Left lung (tissue), 10 donors: ENCODE measurements around the gene TENM4. TPM values are rescaled to one million over a fixed set of nuclear protein-coding genes. Genes with fewer than 3 reads are reported as not detected.

ENCODE experiments used
- ATAC-seq: fragments of 200-7000 bp; cut with Tn5 transposase; one replicate; pipeline ENCODE4 v1.9.1; 2020; ENCODE audit warnings: moderate library complexity
- DNase-seq, 4 donors: peaks; one replicate each; pipeline ENCODE4 v3.0.0-alpha.2; 2013 to 2020
- H3K27ac ChIP-seq, 2 donors: fragments of 200-600 bp; sonication (generic) in 1 of 2; one replicate each; pipeline versions ENCODE4 v1.5.0 to v1.8.0; 2020 to 2021
- H3K27me3 ChIP-seq, 2 donors: fragments of 200-600 bp; sonication (generic) in 1 of 2; one replicate each; pipeline versions ENCODE4 v1.5.0 to v1.8.0; 2020 to 2021
- H3K36me3 ChIP-seq, 2 donors: fragments of 200-600 bp; sonication (generic) in 1 of 2; one replicate each; pipeline versions ENCODE4 v1.5.0 to v1.8.0; 2020 to 2021
- H3K4me1 ChIP-seq, 2 donors: fragments of 200-600 bp; one replicate each; pipeline ENCODE4 v1.8.0; 2021
- H3K4me3 ChIP-seq, 2 donors: fragments of 200-600 bp; sonication (generic) in 1 of 2; one replicate each; pipeline versions ENCODE4 v1.5.0 to v1.8.0; 2020 to 2021; ENCODE audit warnings: mild to moderate bottlenecking in 1 of 2
- H3K9me3 ChIP-seq, 2 donors: fragments of 200-600 bp; sonication (generic) in 1 of 2; one replicate each; pipeline versions ENCODE4 v1.5.0 to v1.8.0; 2020 to 2021
- CTCF ChIP-seq, 2 donors: fragments of 200-600 bp; sonication (generic) in 1 of 2; IDR thresholded peaks; one replicate each; pipeline versions ENCODE4 v1.5.0 to v1.8.0; 2021; ENCODE audit warnings: antibody characterized with exemption in 2 of 2
- intact Hi-C, 2 donors: fragments of 100-400 bp; cut with DNase I; formaldehyde crosslinking; loops; one replicate each; pipeline versions ENCODE4 v1.11.2 to v1.14.2; 2022
- polyA plus RNA-seq, 6 donors: library from polyadenylated mRNA; unstranded; fragments of 120-200 nt; gene quantifications; one replicate each; pipeline ENCODE4 v1.2.1, GENCODE V29; 2013; ENCODE audit not compliant: insufficient read length in 6 of 6
- total RNA-seq, 2 donors: library from RNA; stranded (reverse); fragmentation: NEBNext Ultra II Directional; extraction: Animal tissue kit (Norgen Biotek cat#: 25700); gene quantifications; one replicate each; pipeline ENCODE4 v1.2.1, GENCODE V29; 2021
- donor health status: DM: no; HTN: yes; CAD: no.
- donor health status: DM: no; HTN: no; CAD: no.

The TENM4 gene
- total and polyA plus RNA-seq, 8 donors = 3.4 to 7.1 (median 5.2) TPM

- Histone ChIP-seq H3K4me3 (peak overlapping the region; percentile 29 to 36), H3K27me3 (peaks cover 61 to 98% of the 10 kb centered on the region in 2 donors), H3K9me3 (no peaks in the 10 kb centered on the region), H3K27ac (no peak overlapping the region), H3K36me3 (no peaks in the 10 kb centered on the region), H3K4me1 (peaks cover 10 to 36% of the 10 kb centered on the region in 2 donors)
- intact Hi-C loops = no loop called here
- TF ChIP-seq CTCF (IDR thresholded peaks at IDR 0.05) = no peak
- DNase-seq (peak in 3 of 4 donors; percentile 56 to 88 (median 75)), ATAC-seq (peak; percentile 76)
These were observed 3.4 kb downstream of the TENM4 start for GRCh38 chr11:79437278-79437980.

- H3K27me3 ChIP-seq = peaks cover 55 to 93% of the 10 kb centered on the region in 2 donors
- no peaks in the 10 kb centered on the region for H3K9me3 ChIP-seq
- no peaks in the 10 kb centered on the region for H3K36me3 ChIP-seq
- peak overlapping the region; percentile 29 to 36 for H3K4me3 ChIP-seq
- no peak for TF ChIP-seq CTCF (IDR thresholded peaks at IDR 0.05)
- H3K4me1 ChIP-seq = peaks cover 10 to 36% of the 10 kb centered on the region in 2 donors
- ATAC-seq (no peak), DNase-seq (no peak)
- intact Hi-C loops = no loop called here
- H3K27ac ChIP-seq = no peak overlapping the region
These were observed 3.9 kb downstream of the TENM4 start for GRCh38 chr11:79436919-79437277.

GRCh38 chr11:79434283-79434682, 6.5 kb downstream of the TENM4 start:
- peaks cover 35 to 68% of the 10 kb centered on the region in 2 donors for H3K27me3 ChIP-seq
- intact Hi-C loops = no loop called here
- peaks cover 10 to 17% of the 10 kb centered on the region in 2 donors for H3K4me1 ChIP-seq
- H3K9me3 ChIP-seq = no peaks in the 10 kb centered on the region
- DNase-seq = no peak
- no peak for TF ChIP-seq CTCF (IDR thresholded peaks at IDR 0.05)
- no peaks in the 10 kb centered on the region for H3K36me3 ChIP-seq
- no peak overlapping the region for H3K4me3 ChIP-seq
- no peak for ATAC-seq
- H3K27ac ChIP-seq = no peak overlapping the region

GRCh38 chr11:79432138-79432537, 8.7 kb downstream of the TENM4 start:
- DNase-seq = no peak
- no peak for ATAC-seq
- Histone ChIP-seq H3K9me3 (no peaks in the 10 kb centered on the region), H3K27ac (no peak overlapping the region), H3K36me3 (no peaks in the 10 kb centered on the region), H3K4me3 (no peak overlapping the region), H3K4me1 (peaks cover 0 to 4% of the 10 kb centered on the region in 2 donors), H3K27me3 (peaks cover 14 to 49% of the 10 kb centered on the region in 2 donors)
- intact Hi-C loops = no loop called here
- TF ChIP-seq CTCF (IDR thresholded peaks at IDR 0.05) = no peak

- Histone ChIP-seq H3K27me3 (peaks cover 9 to 43% of the 10 kb centered on the region in 2 donors), H3K9me3 (no peaks in the 10 kb centered on the region)
- intact Hi-C loops = no loop called here
These were observed 9.3 kb downstream of the TENM4 start for GRCh38 chr11:79431535-79431934.

More at GRCh38 chr11:79431535-79431934, 9.3 kb downstream of the TENM4 start:
- Histone ChIP-seq H3K4me3 (no peak overlapping the region), H3K27ac (no peak overlapping the region), H3K36me3 (no peaks in the 10 kb centered on the region), H3K4me1 (no peaks in the 10 kb centered on the region)
- DNase-seq (no peak), ATAC-seq (no peak)
- no peak for TF ChIP-seq CTCF (IDR thresholded peaks at IDR 0.05)
